NK-92 (cell line): ENCODE data around the gene CLBA1.
"Not testable (repeated sequence)": the region's sequence is repeated elsewhere in the genome, so short reads cannot be mapped to it uniquely, and the experiment has no call there.

ENCODE experiments used
- DNase-seq: peaks from one replicate; lab custom pipeline; 2025; ENCODE audit not compliant: unreplicated experiment; lab: John Stamatoyannopoulos, UW

Gene CLBA1

GRCh38 chr14:104985675-104986486, at the start of gene CLBA1:
Gene CLBA1, plus strand, starts transcription at chr14:104985788. Its CDS starts 644 bp downstream, at chr14:104986432.
- DNase-seq, result peak; percentile 7

- no peak for DNase-seq
These were observed 49.6 kb upstream of the CLBA1 start for GRCh38 chr14:104935955-104936354.

DNA sequence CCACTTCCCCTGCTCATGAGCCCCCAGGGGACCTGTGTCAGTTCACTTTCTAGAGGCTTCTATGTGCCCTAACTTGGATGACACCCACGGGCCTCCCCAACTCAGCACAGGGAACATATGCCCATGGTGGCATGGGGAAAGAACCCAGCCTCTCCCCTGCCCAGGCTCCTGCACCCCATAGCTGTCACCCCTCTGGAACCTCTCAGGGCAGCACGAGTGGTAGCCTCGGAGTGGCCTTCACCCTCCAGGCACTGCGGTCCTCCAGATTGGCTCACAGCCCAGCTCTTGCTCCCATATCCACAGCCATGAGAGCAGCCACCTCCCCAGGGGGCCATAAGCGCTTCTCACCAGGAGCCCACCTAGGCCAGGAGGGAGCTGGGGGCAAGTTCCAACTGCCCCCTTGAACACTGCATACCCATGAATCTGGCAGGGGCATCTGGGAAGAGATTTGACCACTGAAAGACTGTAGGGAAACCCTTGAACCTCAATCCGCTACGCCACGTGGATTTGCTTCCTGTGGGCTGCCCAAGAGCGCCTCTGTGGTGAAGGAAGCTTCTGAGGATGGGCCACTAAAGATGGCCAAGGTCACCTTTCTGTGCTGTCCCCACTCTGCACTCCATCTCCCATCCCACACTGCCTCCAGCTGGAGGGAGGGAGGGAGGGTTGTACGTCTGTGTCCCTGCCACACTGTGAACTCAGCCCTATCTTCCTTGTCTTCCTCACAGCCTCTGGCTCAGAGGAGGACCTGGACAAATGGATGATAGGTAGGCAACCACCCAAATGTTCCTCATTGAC, 49.0 kb upstream of the CLBA1 start:
- DNase-seq, result no peak

DNA sequence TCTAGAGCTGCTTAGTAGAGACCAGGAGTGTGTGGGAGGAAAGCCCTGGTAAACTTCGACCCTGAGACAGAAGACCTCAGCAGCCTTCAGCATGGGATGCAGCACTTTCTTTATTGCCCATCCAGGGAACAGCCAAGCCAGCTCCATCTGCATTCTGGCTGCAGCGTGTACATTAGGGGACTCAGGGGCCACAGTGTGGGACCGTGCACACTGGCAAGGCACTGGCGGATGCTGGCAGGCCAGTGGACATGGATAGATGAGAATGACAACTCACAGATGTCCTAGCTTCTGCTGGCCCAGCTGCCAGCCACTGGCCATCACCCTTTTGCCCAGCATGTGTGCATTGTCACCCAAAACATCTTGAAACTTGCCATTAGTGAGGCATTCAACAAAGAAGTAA, 48.4 kb upstream of the CLBA1 start:
- no peak for DNase-seq

GRCh38 chr14:104937694-104938365, 47.8 kb upstream of the CLBA1 start:
- no peak for DNase-seq

- no peak for DNase-seq
These were observed 47.2 kb upstream of the CLBA1 start for GRCh38 chr14:104938436-104938835.

GRCh38 chr14:104938960-104939359, 46.6 kb upstream of the CLBA1 start:
- no peak for DNase-seq

- no peak for DNase-seq
These were observed 45.8 kb upstream of the CLBA1 start for GRCh38 chr14:104939666-104940410.

DNA sequence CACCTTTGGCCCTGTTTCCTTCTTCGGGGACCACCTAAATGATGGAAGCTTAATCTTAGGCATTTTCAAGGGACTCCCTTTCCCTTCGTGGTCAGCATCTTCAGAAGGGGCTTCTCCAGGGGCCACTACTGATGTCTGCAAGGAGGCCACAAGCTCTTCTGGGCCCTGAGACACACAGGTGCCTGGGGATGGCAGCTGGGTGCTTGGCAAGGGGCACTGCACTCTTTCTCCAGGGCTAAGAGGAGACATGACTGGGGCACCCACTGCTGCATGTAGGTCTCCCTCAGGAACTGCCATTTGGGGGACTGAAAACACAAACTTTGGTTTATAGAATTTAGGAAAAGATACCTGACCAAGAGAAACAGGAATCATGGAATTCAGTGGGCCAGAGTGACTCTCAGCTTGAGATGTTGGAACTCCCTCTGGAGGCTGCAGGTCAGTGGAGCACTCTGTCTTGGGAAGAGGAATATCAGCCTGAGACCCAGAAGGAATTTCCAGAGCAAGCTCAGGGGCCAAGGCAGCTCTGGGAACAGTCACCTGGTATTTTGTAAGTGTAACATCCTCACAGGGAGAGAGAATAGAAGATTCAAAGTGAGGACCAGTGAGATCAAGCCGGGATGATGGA, 45.0 kb upstream of the CLBA1 start:
- DNase-seq, result no peak

GRCh38 chr14:104941508-104942365, 43.9 kb upstream of the CLBA1 start:
- no peak for DNase-seq

DNA sequence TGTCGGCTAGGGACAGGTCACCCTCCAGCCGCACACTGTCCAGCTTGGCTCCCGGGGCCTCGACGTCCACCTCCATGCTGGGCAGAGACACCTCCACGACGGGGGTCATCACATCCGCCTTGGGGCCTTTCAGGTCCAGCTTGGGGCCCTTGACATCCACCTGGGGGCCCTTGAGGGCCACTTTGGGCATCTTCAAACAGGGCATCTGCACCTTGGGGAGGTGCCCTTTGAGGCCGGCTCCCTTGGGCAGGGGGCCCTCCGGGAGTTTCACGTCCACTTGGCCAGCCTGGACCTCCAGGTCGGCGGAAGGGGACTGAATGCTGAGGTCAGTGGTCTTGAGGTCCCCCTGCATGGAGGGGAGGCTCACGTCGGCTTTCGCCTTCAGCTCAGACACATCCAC, 43.0 kb upstream of the CLBA1 start:
- DNase-seq, result no peak

DNA sequence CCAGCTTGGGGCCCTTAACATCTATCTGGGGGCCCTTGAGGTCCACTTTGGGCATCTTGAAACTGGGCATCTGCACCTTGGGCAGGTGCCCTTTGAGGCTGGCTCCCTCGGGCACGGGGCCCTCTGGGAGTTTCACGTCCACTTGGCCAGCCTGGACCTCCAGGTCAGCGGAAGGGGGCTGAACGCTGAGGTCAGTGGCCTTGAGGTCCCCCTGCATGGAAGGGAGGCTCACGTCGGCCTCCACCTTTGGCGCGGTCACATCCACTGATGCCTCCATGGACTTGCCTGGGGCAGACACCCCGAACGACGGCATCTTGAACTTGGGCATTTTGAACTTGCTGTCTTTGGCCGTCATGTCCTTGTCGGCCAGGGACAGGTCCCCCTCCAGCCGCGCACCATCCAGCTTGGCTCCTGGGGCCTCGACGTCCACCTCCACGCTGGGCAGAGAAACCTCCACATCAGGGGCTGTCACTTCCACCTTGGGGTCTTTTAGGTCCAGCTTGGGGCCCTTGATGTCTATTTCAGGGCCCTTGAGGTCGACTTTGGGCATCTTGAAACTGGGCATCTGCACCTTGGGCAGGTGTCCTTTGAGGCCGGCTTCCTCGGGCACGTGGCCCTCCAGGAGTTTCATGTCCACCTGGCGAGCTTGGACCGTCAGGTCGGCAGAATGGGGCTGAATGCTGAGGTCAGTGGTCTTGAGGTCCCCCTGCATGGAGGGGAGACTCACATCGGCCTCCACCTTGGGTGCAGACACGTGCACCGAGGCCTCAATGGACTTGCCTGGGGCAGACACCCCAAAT, 42.2 kb upstream of the CLBA1 start:
- not testable (repeated sequence) for DNase-seq

DNA sequence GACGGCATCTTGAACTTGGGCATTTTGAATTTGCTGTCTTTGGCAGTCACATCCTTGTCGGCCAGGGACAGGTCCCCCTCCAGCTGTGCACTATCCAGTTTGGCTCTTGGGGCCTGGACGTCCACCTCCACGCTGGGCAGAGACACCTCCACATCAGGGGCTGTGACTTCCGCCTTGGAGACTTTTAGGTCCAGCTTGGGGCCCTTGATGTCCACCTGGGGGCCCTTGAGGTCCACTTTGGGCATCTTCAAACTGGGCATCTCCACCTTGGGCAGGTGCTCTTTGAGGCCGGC, 41.6 kb upstream of the CLBA1 start:
- DNase-seq, result not testable (repeated sequence)

DNA sequence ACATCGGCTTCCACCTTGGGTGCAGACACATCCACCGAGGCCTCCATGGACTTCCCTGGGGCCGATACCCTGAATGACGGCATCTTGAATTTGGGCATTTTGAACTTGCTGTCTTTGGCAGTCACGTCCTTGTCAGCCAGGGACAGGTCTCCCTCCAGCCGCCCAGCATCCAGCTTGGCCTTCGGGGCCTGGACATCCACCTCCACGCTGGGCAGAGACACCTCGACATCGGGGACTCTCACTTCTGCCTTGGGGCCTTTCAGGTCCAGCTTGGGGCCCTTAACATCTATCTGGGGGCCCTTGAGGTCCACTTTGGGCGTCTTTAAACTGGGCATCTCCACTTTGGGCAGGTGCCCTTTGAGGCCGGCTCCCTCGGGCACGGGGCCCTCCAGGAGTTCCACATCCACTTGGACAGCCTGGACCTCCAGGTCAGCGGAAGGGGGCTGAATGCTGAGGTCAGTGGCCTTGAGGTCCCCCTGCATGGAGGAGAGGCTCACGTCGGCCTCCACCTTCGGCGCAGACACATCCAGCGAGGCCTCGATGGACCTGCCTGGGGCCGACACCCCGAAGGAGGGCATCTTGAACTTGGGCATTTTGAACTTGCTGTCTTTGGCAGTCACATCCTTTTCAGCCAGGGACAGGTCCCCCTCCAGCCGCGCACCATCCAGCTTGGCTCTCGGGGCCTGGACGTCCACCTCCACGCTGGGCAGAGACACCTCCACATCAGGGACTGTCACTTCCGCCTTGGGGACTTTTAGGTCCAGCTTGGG, 41.0 kb upstream of the CLBA1 start:
- not testable (repeated sequence) for DNase-seq

DNA sequence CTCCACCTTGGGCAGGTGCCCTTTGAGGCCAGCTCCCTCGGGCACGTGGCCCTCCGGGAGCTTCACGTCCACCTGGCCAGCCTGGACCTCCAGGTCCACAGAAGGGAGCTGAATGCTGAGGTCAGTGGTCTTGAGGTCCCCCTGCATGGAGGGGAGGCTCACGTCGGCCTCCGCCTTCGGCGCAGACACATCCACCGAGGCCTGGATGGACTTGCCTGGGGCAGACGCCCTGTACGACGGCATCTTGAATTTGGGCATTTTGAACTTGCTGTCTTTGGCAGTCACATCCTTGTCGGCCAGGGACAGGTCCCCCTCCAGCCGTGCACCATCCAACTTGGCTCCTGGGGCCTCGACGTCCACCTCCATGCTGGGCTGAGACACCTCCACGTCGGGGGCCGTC, 40.3 kb upstream of the CLBA1 start:
- DNase-seq, result not testable (repeated sequence)

GRCh38 chr14:104945986-104946965, 39.3 kb upstream of the CLBA1 start:
- not testable (repeated sequence) for DNase-seq

DNA sequence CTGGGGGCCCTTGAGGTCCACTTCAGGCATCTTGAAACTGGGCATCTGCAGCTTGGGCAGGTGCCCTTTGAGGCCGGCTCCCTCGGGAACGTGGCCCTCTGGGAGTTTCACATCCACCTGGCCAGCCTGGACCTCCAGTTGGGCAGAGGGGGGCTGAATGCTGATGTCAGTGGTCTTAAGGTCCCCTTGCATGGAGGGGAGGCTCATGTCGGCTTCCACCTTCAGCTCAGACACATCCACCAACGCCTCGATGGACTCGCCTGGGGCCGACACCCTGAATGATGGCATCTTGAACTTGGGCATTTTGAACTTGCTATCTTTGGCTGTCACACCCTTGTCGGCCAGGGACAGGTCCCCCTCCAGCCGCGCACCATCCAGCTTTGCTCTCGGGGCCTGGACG, 38.4 kb upstream of the CLBA1 start:
- not testable (repeated sequence) for DNase-seq
